CD4-positive, alpha-beta T cell treated with Interferon gamma for 1 hour (primary cell): Measurements from ENCODE around the gene GLOD5.

ENCODE experiments used
- DNase-seq: peaks from one replicate; pipeline ENCODE4 v3.0.0-alpha.2; 2020

Gene GLOD5

GRCh38 chrX:48761674-48762471, at the start of gene GLOD5:
Gene GLOD5, plus strand, starts transcription at chrX:48761747. Its CDS starts 44 bp downstream, at chrX:48761791.
- DNase-seq = no peak

DNA sequence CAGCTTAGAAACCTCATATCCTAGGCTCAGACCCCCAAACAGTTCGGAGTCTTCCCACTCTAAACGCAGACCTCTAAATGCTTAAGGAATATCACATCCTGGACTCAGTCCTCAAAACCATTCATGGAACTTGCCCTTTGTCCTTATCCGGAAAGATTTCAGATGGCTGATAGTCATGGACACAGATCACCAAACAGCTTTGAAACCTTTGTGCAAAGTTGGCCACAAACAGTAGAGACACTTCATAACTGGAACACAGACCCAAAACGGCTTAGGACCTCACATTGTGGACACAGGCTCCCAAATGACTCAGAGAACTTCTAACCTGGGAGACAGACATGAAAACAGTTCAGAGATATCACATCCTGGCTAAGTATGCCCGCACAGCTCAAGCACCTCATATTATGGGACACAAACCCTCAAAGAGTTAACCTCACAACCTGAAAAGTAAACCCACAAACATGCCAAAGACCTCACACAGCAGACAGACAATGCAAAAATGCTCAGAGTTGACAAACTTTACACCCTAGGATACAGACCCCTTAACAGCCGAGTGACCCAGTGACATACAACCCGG, 49.5 kb upstream of the GLOD5 start:
- DNase-seq = no peak

GRCh38 chrX:48713847-48714246, 47.7 kb upstream of the GLOD5 start:
- no peak for DNase-seq

DNA sequence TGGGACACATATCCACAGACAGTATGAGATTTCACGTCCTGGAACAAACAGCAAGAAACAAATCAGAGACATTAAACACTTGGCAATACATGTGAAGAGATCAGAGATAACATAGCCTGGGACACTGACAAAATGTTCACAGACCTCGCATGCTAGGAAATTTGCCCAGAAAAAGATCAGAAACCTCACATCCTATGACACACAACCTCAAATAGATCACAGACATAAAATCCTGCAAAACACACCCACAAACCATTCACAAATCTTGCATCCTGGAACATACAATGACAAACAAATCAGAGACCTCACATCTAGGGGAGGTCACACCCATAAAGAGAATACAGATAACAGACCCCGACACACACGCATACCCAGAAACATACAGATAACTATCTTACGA, 47.0 kb upstream of the GLOD5 start:
- DNase-seq = no peak

GRCh38 chrX:48715072-48715471, 46.5 kb upstream of the GLOD5 start:
- DNase-seq = no peak

DNA sequence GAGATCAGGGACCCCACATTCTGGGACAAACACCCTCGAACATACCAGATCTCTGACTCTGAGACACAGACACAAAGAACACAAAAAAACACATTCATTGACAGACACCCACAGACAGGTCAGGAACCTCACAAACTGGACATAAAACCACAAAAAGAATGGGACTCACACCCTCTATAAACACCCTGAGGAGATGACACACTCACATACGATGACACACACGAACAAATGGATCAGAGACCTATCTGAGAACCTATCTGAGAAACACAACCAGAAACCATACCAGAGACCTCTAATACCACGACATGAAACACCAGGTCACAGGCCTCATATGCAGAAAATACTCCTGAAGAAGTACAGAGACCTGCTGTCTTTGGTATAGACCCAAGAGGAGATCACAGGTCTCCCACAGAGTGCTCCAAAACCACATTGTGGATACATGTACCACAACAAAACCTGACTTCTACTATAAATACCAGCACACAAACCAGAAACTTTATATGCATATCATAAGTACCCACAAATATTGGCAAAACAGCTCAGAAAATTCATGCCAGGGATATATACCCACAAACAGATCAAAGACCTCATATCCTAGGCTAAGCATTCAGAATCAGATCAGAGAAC, 45.6 kb upstream of the GLOD5 start:
- DNase-seq = no peak

GRCh38 chrX:48719958-48720357, 41.6 kb upstream of the GLOD5 start:
- DNase-seq = no peak

GRCh38 chrX:48720577-48721250, 40.8 kb upstream of the GLOD5 start:
- no peak for DNase-seq

GRCh38 chrX:48721916-48722315, 39.6 kb upstream of the GLOD5 start:
- DNase-seq = no peak

GRCh38 chrX:48726596-48726995, 35.0 kb upstream of the GLOD5 start:
- no peak for DNase-seq

GRCh38 chrX:48728653-48729052, 32.9 kb upstream of the GLOD5 start:
- DNase-seq = no peak

DNA sequence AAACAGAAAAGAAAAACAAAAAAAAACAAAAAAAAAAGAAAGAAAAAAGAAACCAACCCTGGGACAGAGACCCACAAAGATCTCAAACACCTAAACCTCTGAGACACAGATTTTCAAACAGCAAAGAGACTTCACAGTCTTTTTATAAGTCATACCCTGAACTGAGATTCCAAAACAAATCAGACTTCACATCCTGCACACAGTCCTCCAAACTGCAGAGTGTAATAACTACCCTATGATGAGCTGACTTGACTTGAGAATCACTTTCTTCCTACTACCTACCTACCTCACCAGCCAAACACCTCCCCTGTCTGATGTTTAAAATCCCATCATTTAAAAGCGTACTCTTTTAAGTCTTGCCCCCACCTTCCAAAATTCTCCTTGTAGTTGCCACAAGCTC, 25.2 kb upstream of the GLOD5 start:
- DNase-seq = no peak

GRCh38 chrX:48736878-48737212, 24.7 kb upstream of the GLOD5 start:
- no peak for DNase-seq

DNA sequence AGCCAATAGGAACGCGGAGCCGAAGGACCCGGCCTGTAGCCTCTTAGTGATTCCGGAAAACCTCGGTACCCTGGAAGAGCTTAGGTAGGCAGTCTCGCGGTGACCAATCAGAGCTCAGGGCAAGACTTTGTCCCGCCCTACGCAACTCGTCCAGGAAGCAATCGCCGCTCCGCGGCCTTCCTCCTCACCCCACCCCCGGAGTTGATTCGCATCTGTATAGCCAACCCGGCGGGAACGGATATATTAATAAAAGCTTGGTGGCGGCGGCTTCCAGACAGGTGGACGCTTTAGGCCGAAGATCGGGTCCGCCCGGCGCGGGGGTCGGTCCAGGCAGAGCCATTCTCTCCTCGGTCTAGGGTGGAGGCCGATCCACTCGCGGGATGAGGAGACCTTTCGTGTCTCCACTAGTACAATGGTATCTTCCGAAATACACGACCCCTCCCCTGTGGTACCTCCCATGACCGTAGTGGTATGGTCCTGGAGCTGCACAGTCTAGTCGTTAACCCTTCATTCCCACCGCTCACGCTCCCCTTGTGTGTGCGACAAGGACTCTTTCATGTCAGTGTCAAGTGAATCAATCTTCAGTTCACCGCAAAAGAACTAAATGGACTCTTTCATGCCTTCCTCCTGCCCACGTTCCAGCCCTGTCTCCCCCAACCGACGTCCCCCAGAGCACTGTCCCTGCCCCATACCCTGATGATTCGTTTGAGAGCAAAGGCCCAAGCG, 24.2 kb upstream of the GLOD5 start:
- DNase-seq = peak; percentile 96

DNA sequence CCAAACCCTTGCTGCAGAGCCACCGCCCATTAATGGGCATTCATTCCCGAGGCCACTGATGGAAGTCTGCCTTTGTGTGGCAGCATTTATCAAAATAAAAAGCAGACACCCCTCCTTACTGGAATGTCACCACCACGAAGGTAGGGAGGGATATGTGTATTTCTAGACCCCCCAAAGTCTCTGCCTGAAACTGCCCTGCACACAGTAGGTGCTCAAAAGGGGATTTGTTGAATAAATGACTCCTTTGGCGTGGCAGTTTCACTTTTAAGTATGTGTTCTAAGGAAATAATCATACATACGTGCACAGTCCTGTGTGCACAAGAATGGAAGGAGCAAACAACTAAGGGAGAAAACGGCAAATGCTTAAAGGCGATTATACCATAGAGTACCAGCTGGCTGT, 23.6 kb upstream of the GLOD5 start:
- DNase-seq = no peak

DNA sequence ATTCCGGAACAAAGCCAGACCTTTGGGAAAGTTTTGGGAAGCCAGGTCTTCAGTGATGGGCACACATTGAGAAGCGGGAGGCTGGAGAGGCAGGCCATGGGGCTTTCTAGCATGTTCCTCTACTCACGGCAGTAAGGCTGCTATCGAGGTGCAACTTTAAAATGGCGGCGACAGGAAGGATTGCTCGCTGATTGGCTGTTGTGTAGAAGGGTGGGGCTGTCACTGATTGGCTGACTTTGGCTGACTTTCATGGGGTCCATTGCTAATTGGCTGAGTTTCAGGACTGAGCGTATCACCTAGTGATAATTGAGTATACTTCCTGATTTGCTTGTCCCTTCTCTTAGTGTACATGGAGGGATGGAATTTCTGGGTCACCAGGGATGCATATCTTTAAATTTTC, 19.7 kb upstream of the GLOD5 start:
- no peak for DNase-seq

- DNase-seq = no peak
Observed at GRCh38 chrX:48745222-48745621, 16.3 kb upstream of the GLOD5 start.

DNA sequence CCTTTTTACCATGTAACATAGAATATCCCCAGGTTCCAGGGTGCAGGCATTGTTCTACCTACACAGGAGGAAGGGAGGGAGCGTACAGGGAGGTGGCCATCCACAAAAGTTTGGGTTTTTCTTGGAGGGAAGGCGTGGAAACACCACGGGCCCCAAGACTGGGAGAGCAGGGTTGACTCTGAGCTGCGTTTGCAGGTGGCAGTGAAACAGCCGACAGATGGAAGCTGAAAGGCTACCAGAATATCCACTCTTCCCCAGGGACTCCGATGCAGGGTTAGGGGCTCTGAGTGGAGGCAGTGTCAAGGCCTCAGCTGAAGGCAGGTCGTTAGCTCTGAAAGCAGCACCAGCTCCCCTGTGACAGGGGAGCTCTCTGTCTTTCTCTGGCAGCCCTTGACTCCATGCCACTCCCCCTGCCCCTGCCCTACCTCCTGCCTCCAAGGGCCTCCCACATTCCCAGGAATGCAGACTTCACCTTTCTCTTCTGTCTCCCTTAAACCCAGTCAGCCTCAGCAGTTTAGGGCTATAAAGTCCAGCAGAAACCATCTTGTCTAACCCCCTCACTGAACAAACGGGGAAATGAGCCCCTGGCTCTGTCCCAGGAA, 14.0 kb upstream of the GLOD5 start:
- DNase-seq = no peak

- DNase-seq = no peak
Observed at GRCh38 chrX:48749182-48749581, 12.4 kb upstream of the GLOD5 start.

GRCh38 chrX:48751343-48751742, 10.2 kb upstream of the GLOD5 start:
- no peak for DNase-seq

GRCh38 chrX:48752498-48752897, 9.0 kb upstream of the GLOD5 start:
- no peak for DNase-seq

- no peak for DNase-seq
Observed at GRCh38 chrX:48753708-48754228, 7.8 kb upstream of the GLOD5 start.

DNA sequence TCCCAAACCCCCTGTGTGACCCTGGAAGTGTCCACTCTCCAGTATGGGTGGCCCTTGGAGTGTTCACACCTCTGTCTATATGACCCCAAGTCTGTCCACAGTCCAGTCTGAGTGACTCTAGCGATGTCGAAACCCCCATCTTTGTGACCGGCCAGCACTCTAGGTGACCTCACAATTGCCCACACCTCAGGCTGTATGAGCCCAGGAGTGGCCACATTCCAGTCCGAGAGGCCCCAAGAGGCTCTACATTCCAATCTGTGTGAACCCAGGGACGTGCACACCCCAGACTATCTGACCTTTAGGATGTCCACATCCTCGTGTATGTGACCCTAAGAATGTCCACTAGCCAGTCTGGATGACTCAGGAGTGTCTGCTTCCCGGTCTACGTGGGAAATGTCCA, 7.3 kb upstream of the GLOD5 start:
- no peak for DNase-seq
